Measurements from ENCODE around the gene RNF125. TPM values are rescaled to one million over a fixed set of nuclear protein-coding genes. Genes with fewer than 3 reads are reported as not detected.

RNF125 gene
- total RNA-seq, 6 experiments from 2014 or later: 2.9 to 14.1 (median 5.8) TPM

- Histone ChIP-seq H3K36me3 (peaks cover 0 to 12% (median 0%) of the 10 kb centered on the region in 4 donors), H3K27me3 (no peaks in the 10 kb centered on the region), H3K9me3 (no peaks in the 10 kb centered on the region), H3K27ac (peak overlapping the region in 1 of 3 donors; percentile 42), H3K4me3 (no peak overlapping the region), H3K4me1 (peaks cover 0 to 21% (median 5%) of the 10 kb centered on the region in 4 donors)
- DNase-seq: no peak
- 91% methylated on average over 4 of the region's 4 CpGs for WGBS (ENCODE audit: insufficient coverage, low coverage, low lambda C conversion rate, missing lambda C conversion rate)
- intact Hi-C loops (cut with DNase I): no loop called here
- TF ChIP-seq POLR2A (IDR thresholded peaks at IDR 0.05): no peak
- TF ChIP-seq, protein P1, sequence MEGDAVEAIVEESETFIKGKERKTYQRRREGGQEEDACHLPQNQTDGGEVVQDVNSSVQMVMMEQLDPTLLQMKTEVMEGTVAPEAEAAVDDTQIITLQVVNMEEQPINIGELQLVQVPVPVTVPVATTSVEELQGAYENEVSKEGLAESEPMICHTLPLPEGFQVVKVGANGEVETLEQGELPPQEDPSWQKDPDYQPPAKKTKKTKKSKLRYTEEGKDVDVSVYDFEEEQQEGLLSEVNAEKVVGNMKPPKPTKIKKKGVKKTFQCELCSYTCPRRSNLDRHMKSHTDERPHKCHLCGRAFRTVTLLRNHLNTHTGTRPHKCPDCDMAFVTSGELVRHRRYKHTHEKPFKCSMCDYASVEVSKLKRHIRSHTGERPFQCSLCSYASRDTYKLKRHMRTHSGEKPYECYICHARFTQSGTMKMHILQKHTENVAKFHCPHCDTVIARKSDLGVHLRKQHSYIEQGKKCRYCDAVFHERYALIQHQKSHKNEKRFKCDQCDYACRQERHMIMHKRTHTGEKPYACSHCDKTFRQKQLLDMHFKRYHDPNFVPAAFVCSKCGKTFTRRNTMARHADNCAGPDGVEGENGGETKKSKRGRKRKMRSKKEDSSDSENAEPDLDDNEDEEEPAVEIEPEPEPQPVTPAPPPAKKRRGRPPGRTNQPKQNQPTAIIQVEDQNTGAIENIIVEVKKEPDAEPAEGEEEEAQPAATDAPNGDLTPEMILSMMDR (IDR thresholded peaks at IDR 0.05): no peak
- no peak for ATAC-seq
These were observed 94.2 kb downstream of the RNF125 start for GRCh38 chr18:32112826-32113225.

DNA sequence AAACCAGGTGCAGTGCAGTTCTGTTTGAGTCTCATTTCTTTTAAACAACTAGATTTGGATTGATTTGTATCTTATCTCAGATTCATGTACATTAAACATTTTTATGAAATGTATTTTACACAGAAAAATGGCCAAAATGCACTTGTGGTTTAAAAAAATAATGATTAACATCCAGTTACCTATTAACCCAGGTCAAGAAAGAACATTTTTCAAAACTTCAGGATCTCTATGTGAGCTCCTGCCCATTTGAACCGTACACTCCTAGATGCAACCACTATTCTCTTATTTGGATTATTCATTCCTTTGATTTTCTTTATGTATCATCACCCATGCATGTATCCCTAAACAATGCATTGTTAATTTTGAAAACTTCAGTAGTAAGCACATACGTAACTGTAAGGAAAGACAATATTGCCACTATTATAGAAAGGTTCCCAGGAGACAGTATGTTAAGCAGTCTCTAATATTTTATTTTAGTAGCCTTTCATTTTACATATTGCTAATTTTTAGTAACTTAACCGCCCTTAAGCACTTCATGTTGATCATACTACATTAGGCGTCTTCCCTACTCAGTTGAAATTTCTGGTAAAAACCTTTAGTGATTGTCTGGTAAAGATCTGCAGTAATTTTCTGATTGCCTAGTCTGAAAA, 95.8 kb downstream of the RNF125 start:
- Histone ChIP-seq H3K27me3 (no peaks in the 10 kb centered on the region), H3K4me3 (no peak overlapping the region), H3K4me1 (peaks cover 0 to 21% (median 5%) of the 10 kb centered on the region in 4 donors), H3K9me3 (no peaks in the 10 kb centered on the region), H3K36me3 (peaks cover 0 to 12% (median 0%) of the 10 kb centered on the region in 4 donors), H3K27ac (peak overlapping the region in 1 of 3 donors; percentile 42)
- DNase-seq (no peak), ATAC-seq (peak; percentile 63 to 91 (median 78))
- intact Hi-C loops (cut with DNase I): no loop called here
- 59% methylated on average over 4 of the region's 4 CpGs for WGBS (ENCODE audit: insufficient coverage, low coverage, low lambda C conversion rate, missing lambda C conversion rate)
- TF ChIP-seq, protein P1 (IDR thresholded peaks at IDR 0.05): no peak
- TF ChIP-seq POLR2A (IDR thresholded peaks at IDR 0.05): no peak

DNA sequence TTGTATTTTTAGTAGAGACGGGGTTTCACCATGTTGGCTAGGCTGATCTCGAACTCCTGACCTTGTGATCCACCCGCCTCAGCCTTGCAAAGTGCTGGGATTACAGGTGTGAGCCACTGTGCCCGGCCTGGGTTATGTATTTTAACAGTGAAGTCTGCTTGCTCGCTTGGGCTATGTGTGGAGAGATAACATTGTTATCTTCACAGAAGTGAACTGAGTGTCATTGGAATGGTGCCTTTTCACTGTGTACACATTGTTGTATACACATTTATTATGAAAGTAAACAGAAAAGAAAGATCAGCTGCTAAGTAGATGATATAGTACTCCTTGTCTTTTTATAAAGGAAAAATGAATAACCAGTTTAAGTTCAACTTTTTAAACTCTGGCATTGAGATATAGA, 103.4 kb downstream of the RNF125 start:
- Histone ChIP-seq H3K4me1 (peaks cover 0 to 9% (median 0%) of the 10 kb centered on the region in 4 donors), H3K4me3 (no peak overlapping the region), H3K27ac (no peak overlapping the region), H3K9me3 (no peaks in the 10 kb centered on the region), H3K36me3 (peaks cover 0 to 37% (median 6%) of the 10 kb centered on the region in 4 donors), H3K27me3 (no peaks in the 10 kb centered on the region)
- ATAC-seq (peak; percentile 55 to 77 (median 70)), DNase-seq (no peak)
- intact Hi-C loops (cut with DNase I): no loop called here
- no peak for TF ChIP-seq POLR2A (IDR thresholded peaks at IDR 0.05)
- TF ChIP-seq, protein P1 (IDR thresholded peaks at IDR 0.05): no peak
- 49% methylated on average over 5 of the region's 5 CpGs for WGBS (ENCODE audit: insufficient coverage, low coverage, low lambda C conversion rate, missing lambda C conversion rate)

Other genes starting within 250 kb of the RNF125 start
- 10 to 100 TPM; 25.7 to 37.3 (median 29.5) TPM for gene TRAPPC8, start 75.7 kb upstream of the RNF125 start, total RNA-seq
- gene RNF138, start 73.0 kb downstream of the RNF125 start, total RNA-seq: 10 to 100 TPM in 5 of 6 experiments, 1 to 10 TPM in 1; 9.3 to 17.5 (median 12.7) TPM
- 1 to 10 TPM in 1 of 6 experiments, under 1 TPM in 3, not detected in 2; 0.56 to 1.7 (median 0.66) TPM for gene MEP1B, start 171.2 kb downstream of the RNF125 start, total RNA-seq

Data from right lobe of liver (tissue), 6 donors.